ENCODE data around the gene PACSIN1. TPM values are rescaled to one million over a fixed set of nuclear protein-coding genes. Genes with fewer than 3 reads are reported as not detected.

Gene PACSIN1
- total RNA-seq, 4 donors from 2014 or later: 0.28 TPM; not detected in 3

- no peak overlapping the region for H3K27ac ChIP-seq
- H3K36me3 ChIP-seq: no peaks in the 10 kb centered on the region
- H3K9me3 ChIP-seq: no peaks in the 10 kb centered on the region
- H3K4me3 ChIP-seq: no peak overlapping the region
- intact Hi-C loops (cut with DNase I; ENCODE audit: low total_unique reads): no loop called here
- TF ChIP-seq CTCF (IDR thresholded peaks at IDR 0.05) (no peak), POLR2A (IDR thresholded peaks at IDR 0.05) (no peak)
- H3K27me3 ChIP-seq: no peaks in the 10 kb centered on the region
- no peaks in the 10 kb centered on the region for H3K4me1 ChIP-seq
- DNase-seq: no peak
Measured at GRCh38 chr6:34537922-34538550, 72.2 kb downstream of the PACSIN1 start.

- intact Hi-C loops (cut with DNase I; ENCODE audit: low total_unique reads): no loop called here
- TF ChIP-seq POLR2A (IDR thresholded peaks at IDR 0.05) (no peak), CTCF (IDR thresholded peaks at IDR 0.05) (no peak)
- H3K27ac ChIP-seq: no peak overlapping the region
- H3K36me3 ChIP-seq: no peaks in the 10 kb centered on the region
- H3K4me1 ChIP-seq: no peaks in the 10 kb centered on the region
- DNase-seq: no peak
- no peaks in the 10 kb centered on the region for H3K9me3 ChIP-seq
- no peaks in the 10 kb centered on the region for H3K27me3 ChIP-seq
- no peak overlapping the region for H3K4me3 ChIP-seq
Measured at GRCh38 chr6:34538581-34538980, 72.7 kb downstream of the PACSIN1 start.

- intact Hi-C loops (cut with DNase I; ENCODE audit: low total_unique reads): no loop called here
- no peak for DNase-seq
Measured at GRCh38 chr6:34539181-34539580, 73.3 kb downstream of the PACSIN1 start.

GRCh38 chr6:34540222-34540621, 74.3 kb downstream of the PACSIN1 start:
- intact Hi-C loops (cut with DNase I; ENCODE audit: low total_unique reads): no loop called here
- H3K36me3 ChIP-seq: no peaks in the 10 kb centered on the region
- no peaks in the 10 kb centered on the region for H3K9me3 ChIP-seq
- no peaks in the 10 kb centered on the region for H3K4me1 ChIP-seq
- H3K27ac ChIP-seq: no peak overlapping the region
- DNase-seq: no peak
- TF ChIP-seq POLR2A (IDR thresholded peaks at IDR 0.05): no peak
- TF ChIP-seq CTCF (IDR thresholded peaks at IDR 0.05): no peak
- no peaks in the 10 kb centered on the region for H3K27me3 ChIP-seq
- no peak overlapping the region for H3K4me3 ChIP-seq

More at GRCh38 chr6:34539181-34539580, 73.3 kb downstream of the PACSIN1 start:
- Histone ChIP-seq H3K27ac (no peak overlapping the region), H3K36me3 (no peaks in the 10 kb centered on the region), H3K4me3 (no peak overlapping the region), H3K9me3 (no peaks in the 10 kb centered on the region), H3K27me3 (no peaks in the 10 kb centered on the region), H3K4me1 (no peaks in the 10 kb centered on the region)
- TF ChIP-seq POLR2A (IDR thresholded peaks at IDR 0.05): no peak
- TF ChIP-seq CTCF (IDR thresholded peaks at IDR 0.05): no peak

- Histone ChIP-seq H3K36me3 (no peaks in the 10 kb centered on the region), H3K4me3 (no peak overlapping the region), H3K27ac (no peak overlapping the region), H3K9me3 (no peaks in the 10 kb centered on the region), H3K4me1 (no peaks in the 10 kb centered on the region), H3K27me3 (no peaks in the 10 kb centered on the region)
- TF ChIP-seq CTCF (IDR thresholded peaks at IDR 0.05) (no peak), POLR2A (IDR thresholded peaks at IDR 0.05) (no peak)
- no peak for DNase-seq
- intact Hi-C loops (cut with DNase I; ENCODE audit: low total_unique reads): no loop called here
Measured at GRCh38 chr6:34540841-34541240, 75.0 kb downstream of the PACSIN1 start.
